Ovary (tissue), 3 donors: ENCODE data around the gene OR1I1.

Experiments used
- POLR2A ChIP-seq: fragments of 450-650 bp; IDR thresholded peaks from one replicate; pipeline ENCODE4 v1.6.1; 2017; ENCODE audit warnings: antibody characterized with exemption, mild to moderate bottlenecking, moderate library complexity
- TF ChIP-seq, protein P1 (sequence below), 3 donors: fragments of 450-650 bp in 2 of 3; fragments of 200-600 bp in 1 of 3; IDR thresholded peaks; one replicate each; pipeline versions ENCODE4 v1.5.1 to v1.8.0; 2016 to 2022; ENCODE audit warnings: antibody characterized with exemption in 3 of 3, mild to moderate bottlenecking in 1 of 3
- donor health status: DM: no; HTN: no; CAD: no.

DNA sequence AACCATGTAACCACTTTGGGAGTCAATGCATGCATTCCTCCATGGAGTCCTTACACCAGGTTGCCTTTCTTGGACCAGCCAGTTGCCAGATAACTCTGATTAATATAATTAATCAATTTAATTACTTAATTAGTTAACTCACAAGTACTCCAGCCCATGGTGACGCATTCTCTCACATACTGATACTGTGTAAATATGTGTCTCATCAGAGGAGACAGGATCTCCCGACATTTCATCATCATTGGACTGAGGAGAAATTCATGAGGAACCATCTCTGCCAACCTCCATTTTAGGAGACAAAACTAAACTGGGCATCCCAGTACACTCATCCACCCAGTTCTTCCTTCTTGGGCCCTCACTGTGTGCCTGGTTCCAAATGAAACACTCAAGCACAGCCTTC, 39.2 kb upstream of the OR1I1 start:
- TF ChIP-seq, protein P1, sequence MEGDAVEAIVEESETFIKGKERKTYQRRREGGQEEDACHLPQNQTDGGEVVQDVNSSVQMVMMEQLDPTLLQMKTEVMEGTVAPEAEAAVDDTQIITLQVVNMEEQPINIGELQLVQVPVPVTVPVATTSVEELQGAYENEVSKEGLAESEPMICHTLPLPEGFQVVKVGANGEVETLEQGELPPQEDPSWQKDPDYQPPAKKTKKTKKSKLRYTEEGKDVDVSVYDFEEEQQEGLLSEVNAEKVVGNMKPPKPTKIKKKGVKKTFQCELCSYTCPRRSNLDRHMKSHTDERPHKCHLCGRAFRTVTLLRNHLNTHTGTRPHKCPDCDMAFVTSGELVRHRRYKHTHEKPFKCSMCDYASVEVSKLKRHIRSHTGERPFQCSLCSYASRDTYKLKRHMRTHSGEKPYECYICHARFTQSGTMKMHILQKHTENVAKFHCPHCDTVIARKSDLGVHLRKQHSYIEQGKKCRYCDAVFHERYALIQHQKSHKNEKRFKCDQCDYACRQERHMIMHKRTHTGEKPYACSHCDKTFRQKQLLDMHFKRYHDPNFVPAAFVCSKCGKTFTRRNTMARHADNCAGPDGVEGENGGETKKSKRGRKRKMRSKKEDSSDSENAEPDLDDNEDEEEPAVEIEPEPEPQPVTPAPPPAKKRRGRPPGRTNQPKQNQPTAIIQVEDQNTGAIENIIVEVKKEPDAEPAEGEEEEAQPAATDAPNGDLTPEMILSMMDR (IDR thresholded peaks at IDR 0.05), result no peak
- TF ChIP-seq POLR2A, result no peak
